Hematopoietic multipotent progenitor cell treated with erythropoietin and hydrocortisone succinate and interleukin-3 and kit ligand, for 17 days (in vitro differentiated cells): Measurements from ENCODE around the gene GABARAPL1.

Source experiments
- DNase-seq: peaks from one replicate; pipeline ENCODE4 v3.0.0-alpha.2; 2015; ENCODE audit warnings: low spot score

GABARAPL1 gene

DNA sequence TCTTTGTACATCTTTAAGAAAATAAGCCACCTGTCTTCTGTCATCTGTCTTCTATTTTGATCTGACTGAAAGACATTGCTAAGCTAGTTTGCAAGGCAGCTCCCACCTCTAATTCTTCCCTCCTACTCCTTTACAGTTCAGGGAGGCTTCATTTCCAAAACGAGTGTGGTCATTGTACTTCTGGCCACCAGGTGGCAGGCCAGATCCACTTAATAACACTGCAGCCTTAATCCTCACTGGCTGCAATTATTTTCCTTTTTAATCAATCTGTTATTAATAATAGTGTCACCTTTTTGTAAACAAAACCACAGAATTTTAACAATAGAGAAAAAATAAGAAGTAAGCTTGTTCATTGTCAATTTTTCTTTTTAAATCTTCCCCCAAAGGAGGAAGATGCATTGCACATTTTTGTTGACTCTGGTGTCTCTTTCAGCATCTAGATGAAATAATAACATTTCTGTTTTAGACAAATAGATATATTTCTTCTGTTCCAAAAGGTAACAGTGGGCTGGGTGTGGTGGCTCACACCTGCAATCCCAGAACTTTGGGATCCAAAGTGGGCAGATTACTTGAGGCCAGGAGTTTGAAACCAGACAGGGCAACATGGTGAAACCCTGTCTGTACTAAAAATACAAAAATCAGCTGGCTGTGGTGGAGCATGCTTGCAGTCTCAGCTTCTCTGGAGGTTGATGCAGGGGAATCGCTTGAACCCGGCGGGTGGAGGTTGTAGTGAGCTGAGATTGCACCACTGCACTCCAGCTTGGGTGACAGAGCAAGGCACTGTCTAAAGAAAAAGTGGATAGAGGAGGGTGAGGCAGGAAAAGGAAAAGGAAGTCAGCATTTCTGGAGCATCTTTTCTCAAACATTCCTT is 23.3 kb downstream of the GABARAPL1 start:
- peak; percentile 75 for DNase-seq

DNA sequence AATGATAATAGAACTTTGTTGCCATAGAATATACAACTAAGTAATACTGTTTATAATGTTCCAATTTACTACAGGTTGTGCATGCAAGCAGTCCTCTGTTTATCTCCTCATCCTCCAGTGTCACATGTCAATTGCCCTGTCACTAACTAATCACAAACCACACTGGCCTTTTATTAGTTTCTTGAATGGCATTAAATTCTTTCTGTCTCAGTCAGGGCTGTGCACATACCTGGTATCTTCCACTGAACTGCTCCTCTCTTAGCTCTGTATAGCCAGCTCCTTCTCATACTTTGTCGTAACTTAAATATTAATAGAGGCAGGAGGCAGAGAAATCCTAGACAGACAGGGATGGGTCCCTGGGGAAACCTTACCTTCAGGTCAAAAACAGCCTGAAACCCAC is 24.0 kb downstream of the GABARAPL1 start:
- no peak for DNase-seq

DNA sequence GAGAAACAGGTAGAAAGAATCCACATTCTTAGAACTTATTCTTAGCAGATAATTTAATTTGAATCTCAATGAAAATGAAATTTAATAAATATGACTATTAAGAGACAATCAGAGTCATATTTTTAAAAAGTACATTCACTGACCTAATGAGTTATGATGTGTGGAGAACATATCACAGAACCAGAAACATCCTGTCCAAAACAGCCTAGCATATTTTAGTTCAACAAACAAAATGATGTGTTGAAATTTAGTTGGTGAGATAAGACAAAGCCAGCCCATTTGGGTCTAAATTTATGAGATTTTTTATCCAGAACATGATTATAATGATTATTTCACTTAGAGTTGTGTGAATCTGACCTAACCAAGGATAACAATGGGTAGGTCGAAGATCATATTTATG is 25.8 kb downstream of the GABARAPL1 start:
- DNase-seq = no peak

DNA sequence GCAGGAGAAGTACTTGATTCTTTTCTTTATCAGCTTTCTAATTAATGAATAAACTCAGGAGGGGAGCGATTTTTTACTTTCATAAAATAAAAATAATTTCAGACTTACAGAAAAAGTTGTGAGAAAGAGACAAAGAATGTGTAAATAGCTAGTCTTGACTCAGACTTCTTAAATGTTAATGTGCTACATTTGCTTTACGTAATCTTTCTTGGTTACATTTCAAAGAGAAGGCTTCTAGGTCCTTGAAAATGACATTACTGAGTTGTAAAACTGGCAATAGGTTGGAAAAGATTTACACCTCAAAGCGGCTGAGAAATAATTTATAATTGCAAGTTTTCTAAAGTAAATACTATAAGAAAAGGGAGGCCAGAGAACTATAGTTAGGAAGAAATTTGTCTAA is 28.6 kb downstream of the GABARAPL1 start:
- DNase-seq = no peak

DNA sequence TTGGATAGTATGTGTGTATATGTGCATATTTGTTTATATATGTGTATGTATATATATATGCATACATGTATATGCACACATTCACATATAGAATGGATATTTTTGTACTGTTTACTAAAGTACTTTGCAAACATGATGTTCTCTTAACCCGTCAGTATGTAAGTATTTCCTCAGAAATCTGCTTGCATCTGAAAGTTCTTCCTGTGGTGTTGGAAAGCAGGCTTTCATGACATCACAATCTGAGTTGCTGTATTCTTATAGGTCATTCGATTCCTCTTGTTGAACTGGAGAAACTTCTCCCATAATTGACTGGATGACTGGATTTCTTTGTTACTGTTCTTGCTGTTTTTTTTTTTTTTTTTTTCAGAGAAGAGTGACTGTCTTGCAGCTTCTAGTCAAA is 29.1 kb downstream of the GABARAPL1 start:
- no peak for DNase-seq

DNA sequence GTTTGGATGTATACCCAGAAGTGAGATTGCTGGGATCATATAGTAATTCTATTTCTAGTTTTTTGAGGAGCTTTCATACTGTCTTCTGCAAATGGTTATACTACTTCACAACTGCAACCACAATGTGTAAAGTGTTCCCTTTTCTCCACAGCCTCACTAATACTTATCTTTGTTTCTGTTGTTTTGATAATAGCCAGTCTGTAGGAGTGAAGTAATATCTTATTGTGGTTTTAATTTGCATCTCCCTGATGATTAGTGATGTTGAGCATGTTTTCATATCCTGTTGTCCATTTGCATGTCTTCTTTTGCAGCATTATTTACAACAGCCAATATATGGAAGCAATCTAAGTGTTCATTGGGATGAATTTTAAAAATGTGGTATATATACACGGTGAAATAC is 29.9 kb downstream of the GABARAPL1 start:
- DNase-seq = no peak

DNA sequence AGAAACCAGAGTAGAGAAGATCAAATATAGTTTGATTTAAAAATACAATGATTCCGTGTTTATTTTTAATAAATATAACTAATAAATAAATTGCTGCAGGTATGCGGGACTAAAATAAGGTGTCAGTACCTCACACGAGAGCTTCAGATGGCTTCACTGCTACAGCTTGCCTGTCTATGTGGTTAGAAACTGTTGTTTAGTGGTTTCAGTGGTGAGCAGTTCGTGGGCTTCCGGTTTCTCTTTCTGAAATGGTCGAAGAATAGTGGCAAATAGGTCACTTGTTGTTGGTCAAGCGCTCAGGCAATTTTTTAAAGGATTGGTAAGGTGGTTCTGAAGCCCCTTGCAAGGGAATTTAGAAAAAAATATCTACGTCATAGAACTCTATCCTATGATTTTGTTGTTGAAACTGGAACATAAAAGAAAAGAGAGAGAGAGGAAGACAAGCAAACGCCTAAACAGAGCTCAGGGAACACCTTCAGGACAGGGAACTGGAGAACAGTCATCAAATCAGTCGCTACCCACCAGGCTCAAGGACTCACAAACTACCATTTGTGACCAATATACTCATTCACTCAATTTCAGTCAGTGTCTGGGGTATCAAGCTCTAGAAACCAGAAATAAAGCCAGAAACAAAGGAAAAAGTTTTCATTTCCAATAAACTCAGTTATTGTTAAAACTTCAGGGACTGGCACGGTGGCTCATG is 31.3 kb downstream of the GABARAPL1 start:
- DNase-seq = no peak

DNA sequence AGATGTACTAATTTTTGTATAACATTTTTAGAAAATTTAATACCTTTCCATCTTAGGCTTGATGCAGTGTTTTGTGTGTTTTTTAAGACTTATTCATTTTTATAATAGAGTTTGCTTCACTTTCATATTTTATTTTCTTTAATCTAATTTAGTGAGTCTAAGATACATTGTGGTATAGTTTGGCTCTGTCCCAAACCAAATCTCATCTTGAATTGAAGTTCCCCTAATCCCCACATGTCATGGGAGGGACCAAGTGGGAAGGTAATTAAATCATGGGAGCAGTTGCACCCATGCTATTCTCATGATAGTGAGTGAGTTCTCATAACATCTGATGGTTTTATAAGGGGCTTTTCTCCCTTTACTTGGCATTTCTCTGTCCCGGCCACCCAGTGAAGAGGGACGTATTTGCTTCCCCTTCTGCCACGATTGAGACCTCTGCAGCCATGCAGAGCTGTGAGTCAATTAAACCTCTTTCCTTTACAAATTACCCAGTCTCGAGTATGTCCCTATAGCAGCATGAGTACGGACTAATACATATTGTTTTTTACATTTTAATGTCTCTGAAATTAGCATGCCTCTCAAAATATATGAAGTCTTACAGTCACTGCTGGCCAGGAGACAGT is 34.9 kb downstream of the GABARAPL1 start:
- no peak for DNase-seq

DNA sequence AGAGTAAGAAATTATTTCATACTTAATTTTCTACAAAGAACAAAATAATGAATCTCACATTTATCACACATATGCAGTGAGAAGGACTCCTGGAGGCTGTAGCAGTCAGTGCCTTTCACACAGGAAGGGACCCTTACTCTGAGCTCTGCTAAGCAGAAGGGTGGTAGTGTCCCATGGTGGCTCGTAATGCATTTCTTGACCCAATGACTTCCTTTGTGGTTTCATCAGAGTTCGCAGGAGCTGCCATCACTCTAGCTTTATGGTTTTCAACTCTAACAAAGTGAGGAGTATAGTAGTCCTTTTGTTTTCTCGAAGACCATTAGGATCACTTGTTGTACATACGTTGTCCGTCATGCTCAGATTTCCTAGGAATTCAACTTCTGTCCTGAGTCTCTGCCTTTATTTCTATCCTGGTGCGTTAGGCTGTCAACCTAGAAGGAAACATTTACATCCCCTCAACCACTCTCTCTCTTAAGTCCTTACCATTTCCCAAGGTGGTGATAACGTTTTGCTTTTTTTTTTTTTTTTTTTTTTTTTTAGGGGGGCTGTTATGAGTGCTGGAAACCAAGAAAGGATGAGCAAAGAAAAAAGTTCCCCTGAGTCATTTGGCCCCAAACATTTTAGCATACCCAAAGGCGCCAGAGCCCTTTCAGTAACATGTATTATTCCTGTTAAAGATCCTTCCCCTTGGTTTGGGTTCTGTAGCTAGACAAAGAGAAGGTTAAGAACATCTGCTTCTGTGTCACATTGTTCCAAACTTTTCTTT is 37.2 kb downstream of the GABARAPL1 start:
- DNase-seq = no peak

DNA sequence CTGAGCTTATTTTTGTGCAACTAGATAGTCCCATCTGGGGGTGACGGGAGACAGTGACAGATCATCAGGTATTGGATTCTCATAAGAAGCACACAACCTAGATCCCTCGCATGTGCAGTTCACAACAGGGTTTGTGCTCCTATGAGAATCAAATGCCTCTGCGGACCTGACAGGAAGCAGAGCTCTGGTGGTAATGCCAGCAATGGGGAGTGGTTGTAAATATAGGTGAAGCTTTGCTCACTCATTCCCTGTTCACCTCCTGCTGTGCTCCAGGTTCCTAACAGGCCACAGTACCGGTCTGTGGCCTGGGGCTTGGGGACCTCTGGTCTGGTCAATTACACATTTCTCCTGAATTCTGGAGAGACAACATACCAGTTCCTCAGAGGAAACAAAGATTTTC is 39.0 kb downstream of the GABARAPL1 start:
- no peak for DNase-seq

DNA sequence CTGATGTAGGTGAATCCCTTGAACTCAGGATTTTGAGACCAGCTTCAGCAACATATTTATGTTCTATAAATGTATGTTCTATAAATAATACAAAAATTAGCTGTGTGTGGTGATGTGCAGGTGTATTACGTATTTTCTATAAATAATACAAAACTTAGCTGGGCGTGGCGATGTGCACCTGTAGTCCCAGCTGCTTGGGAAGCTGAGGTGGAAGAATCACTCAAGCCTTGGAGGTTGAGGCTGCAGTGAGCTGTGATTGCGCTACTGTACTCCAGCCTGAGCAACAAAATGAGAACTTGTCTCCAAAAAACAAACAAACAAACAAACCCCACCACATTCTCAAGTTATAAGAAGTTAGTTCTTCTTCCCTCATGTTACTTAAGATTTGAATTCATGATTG is 39.5 kb downstream of the GABARAPL1 start:
- no peak for DNase-seq

DNA sequence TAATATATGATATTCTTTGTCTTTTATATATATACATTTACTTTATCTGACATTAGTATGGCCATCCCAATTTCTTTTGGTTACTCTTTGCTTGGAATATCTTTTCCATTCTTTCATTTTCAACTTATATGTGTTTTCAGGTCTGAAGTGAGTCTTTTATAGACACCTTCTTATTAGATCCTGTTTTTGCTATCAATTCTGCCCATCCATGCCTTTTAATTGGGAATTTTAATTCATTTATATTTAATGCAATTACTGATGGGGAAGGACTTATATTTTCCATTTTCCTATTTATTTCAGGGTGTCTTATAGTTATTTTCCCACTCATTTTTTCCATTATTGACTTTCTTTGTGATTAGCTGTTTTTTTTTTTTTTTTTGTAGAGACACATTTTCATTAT is 43.4 kb downstream of the GABARAPL1 start:
- DNase-seq = no peak

DNA sequence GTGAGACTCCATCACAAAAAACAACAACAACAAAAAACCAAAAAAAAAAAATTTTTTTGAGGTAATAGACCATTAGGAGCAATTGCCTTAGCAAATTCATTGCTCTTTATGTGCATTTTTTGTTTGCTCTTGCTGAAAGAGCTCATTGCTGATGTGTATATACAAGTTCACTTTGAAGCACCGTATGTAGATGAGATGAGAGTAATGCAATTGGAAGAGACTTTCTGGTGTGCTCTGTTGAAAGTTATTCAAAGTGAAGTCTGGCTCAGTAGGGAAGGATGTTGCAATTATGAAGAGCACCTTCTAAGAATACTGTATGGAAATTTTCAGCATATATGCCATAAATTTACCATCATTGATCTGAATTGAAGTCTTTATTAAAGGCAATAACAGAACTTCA is 48.2 kb downstream of the GABARAPL1 start:
- DNase-seq = no peak

DNA sequence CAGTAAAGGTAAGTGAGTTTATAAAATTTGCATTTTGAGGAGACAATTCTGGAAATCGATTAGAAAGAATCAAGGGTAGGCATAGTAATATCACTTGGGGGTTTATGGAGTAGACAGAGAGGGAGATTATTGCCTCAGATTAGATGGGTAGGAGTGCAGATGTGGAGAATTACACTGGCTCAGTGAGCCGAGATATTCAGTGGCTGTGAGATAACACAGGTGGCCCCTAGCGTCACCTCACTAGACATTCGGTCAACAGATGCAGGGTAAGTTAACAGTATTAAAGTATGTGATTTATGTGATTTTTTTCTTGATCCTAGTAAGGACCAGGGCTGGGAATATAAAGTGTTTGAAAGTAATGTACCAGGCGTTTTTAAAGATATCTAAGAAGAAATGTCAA is 55.4 kb downstream of the GABARAPL1 start:
- no peak for DNase-seq

DNA sequence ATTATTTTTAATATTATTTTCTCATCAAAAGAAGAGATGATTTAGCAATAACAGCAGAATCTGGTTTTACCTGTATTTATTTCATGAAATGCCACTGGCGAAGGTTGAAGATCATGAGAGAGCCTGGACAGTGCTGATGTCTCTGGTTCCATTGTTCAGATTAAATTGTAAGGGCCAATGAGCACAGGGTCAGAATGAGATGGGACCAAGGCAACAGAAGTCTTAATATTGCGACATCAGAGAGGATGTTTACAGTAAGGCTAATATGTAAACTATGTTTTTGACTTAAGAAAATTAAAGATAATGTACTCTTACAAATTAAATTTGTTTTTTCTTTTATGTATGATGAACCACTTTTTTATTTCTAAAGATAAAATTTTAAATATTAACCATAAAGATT is 59.8 kb downstream of the GABARAPL1 start:
- no peak for DNase-seq
